ENCODE measurements around the gene ORM1. TPM values are rescaled to one million over a fixed set of nuclear protein-coding genes. Genes with fewer than 3 reads are reported as not detected.

The ORM1 gene
- total RNA-seq, 1 experiment from 2014 or later = 4.4 TPM

DNA sequence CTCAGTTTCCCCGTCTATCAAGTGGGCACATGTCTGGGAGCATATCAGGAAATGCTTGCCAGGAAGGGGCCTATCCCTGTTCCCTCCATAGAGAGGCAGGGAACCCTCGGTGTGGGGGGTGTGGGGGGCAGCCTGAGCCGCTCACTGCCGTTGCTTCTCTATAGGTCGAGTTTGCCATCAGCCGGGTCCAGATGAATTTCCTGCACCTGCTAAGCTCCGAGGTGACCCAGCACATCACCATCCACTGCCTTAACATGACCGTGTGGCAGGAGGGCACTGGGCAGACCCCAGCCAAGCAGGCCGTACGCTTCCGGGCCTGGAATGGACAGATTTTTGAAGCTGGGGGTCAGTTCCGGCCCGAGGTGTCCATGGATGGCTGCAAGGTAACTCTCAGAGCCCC lies 13.8 kb upstream of the ORM1 start:
- peaks cover 0 to 7% (median 0%) of the 10 kb centered on the region in 3 experiments; a peak in 3 of 7 replicates for H3K36me3 Mint-ChIP-seq (ENCODE audit: insufficient read depth in 1 of 3, low read depth in 3 of 3)
- TF ChIP-seq, protein P1, sequence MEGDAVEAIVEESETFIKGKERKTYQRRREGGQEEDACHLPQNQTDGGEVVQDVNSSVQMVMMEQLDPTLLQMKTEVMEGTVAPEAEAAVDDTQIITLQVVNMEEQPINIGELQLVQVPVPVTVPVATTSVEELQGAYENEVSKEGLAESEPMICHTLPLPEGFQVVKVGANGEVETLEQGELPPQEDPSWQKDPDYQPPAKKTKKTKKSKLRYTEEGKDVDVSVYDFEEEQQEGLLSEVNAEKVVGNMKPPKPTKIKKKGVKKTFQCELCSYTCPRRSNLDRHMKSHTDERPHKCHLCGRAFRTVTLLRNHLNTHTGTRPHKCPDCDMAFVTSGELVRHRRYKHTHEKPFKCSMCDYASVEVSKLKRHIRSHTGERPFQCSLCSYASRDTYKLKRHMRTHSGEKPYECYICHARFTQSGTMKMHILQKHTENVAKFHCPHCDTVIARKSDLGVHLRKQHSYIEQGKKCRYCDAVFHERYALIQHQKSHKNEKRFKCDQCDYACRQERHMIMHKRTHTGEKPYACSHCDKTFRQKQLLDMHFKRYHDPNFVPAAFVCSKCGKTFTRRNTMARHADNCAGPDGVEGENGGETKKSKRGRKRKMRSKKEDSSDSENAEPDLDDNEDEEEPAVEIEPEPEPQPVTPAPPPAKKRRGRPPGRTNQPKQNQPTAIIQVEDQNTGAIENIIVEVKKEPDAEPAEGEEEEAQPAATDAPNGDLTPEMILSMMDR (conservative IDR thresholded peaks at IDR 0.05) = no peak
- Histone ChIP-seq H3K9ac (ENCODE audit: extremely low read depth, insufficient read length, low read length) (no peak overlapping the region), H2AFZ (ENCODE audit: low read length) (no peak overlapping the region), H3K27ac (ENCODE audit: insufficient read length, low read depth, low read length) (no peak overlapping the region), H4K5ac (ENCODE audit: insufficient read length, low read depth, low read length) (no peak overlapping the region), H2BK20ac (ENCODE audit: low read depth, low read length, poor library complexity, severe bottlenecking) (no peak overlapping the region), H3K79me2 (ENCODE audit: insufficient read depth, low read length) (no peaks in the 10 kb centered on the region), H3K23me2 (ENCODE audit: insufficient read length, low read depth, low read length, poor library complexity, severe bottlenecking) (no peaks in the 10 kb centered on the region), H2BK15ac (ENCODE audit: low read depth, low read length) (no peak overlapping the region), H3K4ac (ENCODE audit: low read depth, low read length) (no peak overlapping the region), H3K27me3 (ENCODE audit: insufficient read depth, low read length) (no peaks in the 10 kb centered on the region), H4K8ac (replicated peaks; ENCODE audit: insufficient read length, low read depth, low read length) (no peak overlapping the region), H4K20me1 (ENCODE audit: control insufficient read depth, insufficient read depth, insufficient read length) (no peaks in the 10 kb centered on the region), H2AK5ac (ENCODE audit: insufficient read length, low read length) (no peak overlapping the region), H2BK12ac (ENCODE audit: insufficient read length, low read depth, low read length) (no peak overlapping the region), H2BK120ac (ENCODE audit: low read depth, low read length, poor library complexity, severe bottlenecking) (no peak overlapping the region), H2BK5ac (ENCODE audit: insufficient read length, low read length) (no peak overlapping the region), H4K91ac (ENCODE audit: insufficient read length, low read depth, low read length) (no peak overlapping the region), H3K23ac (ENCODE audit: insufficient read length, low read depth, low read length) (no peak overlapping the region), H3K79me1 (ENCODE audit: insufficient read depth, low read depth, low read length, poor library complexity, severe bottlenecking) (no peaks in the 10 kb centered on the region), H3K4me1 (ENCODE audit: insufficient read depth, low read length) (no peaks in the 10 kb centered on the region), H3K56ac (ENCODE audit: insufficient read length, low read depth, low read length) (no peak overlapping the region), H3K14ac (ENCODE audit: insufficient read depth, low read length) (no peak overlapping the region; the same call in 1 of the 2 replicates), H3K18ac (ENCODE audit: insufficient read length, low read depth, low read length) (no peak overlapping the region), H3K9me3 (ENCODE audit: control insufficient read depth, low read depth, low read length) (no peaks in the 10 kb centered on the region), H3K4me2 (ENCODE audit: insufficient read depth, insufficient read length, low read length) (no peak overlapping the region), H3T11ph (ENCODE audit: low read length) (no peak overlapping the region)
- H3K9me3 Mint-ChIP-seq = no peaks in the 10 kb centered on the region
- H3K4me1 Mint-ChIP-seq = peaks cover 4 to 7% of the 10 kb centered on the region in 2 experiments; a peak in 3 of 4 replicates
- H3K4me3 Mint-ChIP-seq = no peak overlapping the region
- no CpG with 5 or more reads among the region's 13 CpGs for WGBS (ENCODE audit: extremely low coverage, insufficient read length, low lambda C conversion rate)
- H3K27ac Mint-ChIP-seq = no peak overlapping the region
- DNase-seq = no peak
- no peaks in the 10 kb centered on the region; the same call in 1 of the 2 replicates for H3K27me3 Mint-ChIP-seq (ENCODE audit: low read depth)
